H1 (cell line): ENCODE results near the gene GLOD4.

Experiments
- BRCA1 ChIP-seq: IDR thresholded peaks from 2 replicates; pipeline ENCODE4 v1.6.1; 2012; ENCODE audit warnings: low read depth, low read length, improper control_type of control experiment
- CBX5 ChIP-seq: fragments of 300-800, 300-1000 bp; sonication (generic); IDR thresholded peaks from 2 replicates; pipeline ENCODE4 v1.7.1; 2016; ENCODE audit warnings: antibody characterized with exemption, low read length, low read depth
- EP300 ChIP-seq, 2 experiments: IDR thresholded peaks; 1 replicate in 1 of 2; 2 replicates in 1 of 2; pipeline ENCODE4 v1.6.1; 2011 to 2012; ENCODE audit warnings: low read depth in 2 of 2, low read length in 2 of 2, mild to moderate bottlenecking in 2 of 2, borderline replicate concordance in 1 of 2, inconsistent platforms in 1 of 2, moderate library complexity in 1 of 2
- EZH2 ChIP-seq: fragments of 200-600 bp; sonication (generic); IDR thresholded peaks from 2 replicates; pipeline ENCODE4 v1.7.1; 2012; ENCODE audit warnings: low read depth, mild to moderate bottlenecking, moderate library complexity, low read length, inconsistent platforms; ENCODE audit not compliant: severe bottlenecking
- POLR2A ChIP-seq, 2 experiments: IDR thresholded peaks; 1 replicate in 1 of 2; 2 replicates in 1 of 2; pipeline ENCODE4 v1.6.1; 2011; ENCODE audit warnings: low read depth in 2 of 2, low read length in 2 of 2, mild to moderate bottlenecking in 2 of 2; ENCODE audit errors: control extremely low read depth in 1 of 2
- POLR2AphosphoS5 ChIP-seq: IDR thresholded peaks from 2 replicates; pipeline ENCODE4 v1.6.1; 2011; ENCODE audit warnings: low read depth, low read length
- RFX5 ChIP-seq: IDR thresholded peaks from 2 replicates; pipeline ENCODE4 v1.6.1; 2011; ENCODE audit warnings: low read depth, low read length, improper control_type of control experiment, borderline replicate concordance
- SRF ChIP-seq: IDR thresholded peaks from 2 replicates; pipeline ENCODE4 v1.6.1; 2011; ENCODE audit warnings: mild to moderate bottlenecking, low read depth, low read length, moderate library complexity
- TAF1 ChIP-seq: IDR thresholded peaks from 2 replicates; pipeline ENCODE4 v1.6.1; 2011; ENCODE audit warnings: mild to moderate bottlenecking, low read depth, low read length
- TF ChIP-seq, protein P1 (sequence below), 3 experiments: IDR thresholded peaks; 1 replicate in 2 of 3; 2 replicates in 1 of 3; pipeline versions ENCODE4 v1.5.1 to v1.6.1; 2011; ENCODE audit warnings: low read length in 3 of 3, mild to moderate bottlenecking in 3 of 3, inconsistent platforms in 2 of 3, low read depth in 1 of 3, moderate library complexity in 1 of 3; ENCODE audit not compliant: insufficient read depth in 1 of 3; ENCODE audit errors: control extremely low read depth in 1 of 3
- TF ChIP-seq, protein P2 (sequence below): IDR thresholded peaks from 2 replicates; pipeline ENCODE4 v1.6.1; 2012; ENCODE audit warnings: low read length, inconsistent platforms

DNA sequence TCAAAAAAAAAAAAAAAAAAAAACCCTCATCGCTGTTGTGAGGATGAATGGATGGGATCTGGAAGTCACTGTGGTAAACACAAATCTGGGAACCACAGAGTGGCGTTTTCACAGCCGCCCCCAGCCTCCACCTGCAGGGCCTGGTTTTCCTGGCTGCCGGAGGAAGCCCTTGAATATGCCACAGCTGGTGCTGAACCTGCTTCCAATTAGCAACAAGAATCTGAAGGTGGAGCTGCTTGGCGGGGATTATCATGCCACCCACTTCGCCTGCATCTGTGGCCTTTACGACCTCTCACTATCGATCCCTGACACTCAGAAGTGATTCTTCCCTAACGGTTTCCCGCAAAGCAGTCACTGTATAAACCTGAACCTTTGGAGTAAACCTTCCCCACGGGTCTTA lies 16.2 kb upstream of the GLOD4 start:
- TF ChIP-seq, protein P1, sequence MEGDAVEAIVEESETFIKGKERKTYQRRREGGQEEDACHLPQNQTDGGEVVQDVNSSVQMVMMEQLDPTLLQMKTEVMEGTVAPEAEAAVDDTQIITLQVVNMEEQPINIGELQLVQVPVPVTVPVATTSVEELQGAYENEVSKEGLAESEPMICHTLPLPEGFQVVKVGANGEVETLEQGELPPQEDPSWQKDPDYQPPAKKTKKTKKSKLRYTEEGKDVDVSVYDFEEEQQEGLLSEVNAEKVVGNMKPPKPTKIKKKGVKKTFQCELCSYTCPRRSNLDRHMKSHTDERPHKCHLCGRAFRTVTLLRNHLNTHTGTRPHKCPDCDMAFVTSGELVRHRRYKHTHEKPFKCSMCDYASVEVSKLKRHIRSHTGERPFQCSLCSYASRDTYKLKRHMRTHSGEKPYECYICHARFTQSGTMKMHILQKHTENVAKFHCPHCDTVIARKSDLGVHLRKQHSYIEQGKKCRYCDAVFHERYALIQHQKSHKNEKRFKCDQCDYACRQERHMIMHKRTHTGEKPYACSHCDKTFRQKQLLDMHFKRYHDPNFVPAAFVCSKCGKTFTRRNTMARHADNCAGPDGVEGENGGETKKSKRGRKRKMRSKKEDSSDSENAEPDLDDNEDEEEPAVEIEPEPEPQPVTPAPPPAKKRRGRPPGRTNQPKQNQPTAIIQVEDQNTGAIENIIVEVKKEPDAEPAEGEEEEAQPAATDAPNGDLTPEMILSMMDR (IDR thresholded peaks at IDR 0.05; ENCODE audit: control extremely low read depth in 1 of 3, insufficient read depth in 1 of 3, low read depth in 1 of 3, low read length in 3 of 3) = no peak
- no peak for TF ChIP-seq CBX5
- TF ChIP-seq EP300 (IDR thresholded peaks at IDR 0.05; ENCODE audit: borderline replicate concordance in 1 of 2, low read depth in 2 of 2, low read length in 2 of 2) = no peak
- TF ChIP-seq, protein P2, sequence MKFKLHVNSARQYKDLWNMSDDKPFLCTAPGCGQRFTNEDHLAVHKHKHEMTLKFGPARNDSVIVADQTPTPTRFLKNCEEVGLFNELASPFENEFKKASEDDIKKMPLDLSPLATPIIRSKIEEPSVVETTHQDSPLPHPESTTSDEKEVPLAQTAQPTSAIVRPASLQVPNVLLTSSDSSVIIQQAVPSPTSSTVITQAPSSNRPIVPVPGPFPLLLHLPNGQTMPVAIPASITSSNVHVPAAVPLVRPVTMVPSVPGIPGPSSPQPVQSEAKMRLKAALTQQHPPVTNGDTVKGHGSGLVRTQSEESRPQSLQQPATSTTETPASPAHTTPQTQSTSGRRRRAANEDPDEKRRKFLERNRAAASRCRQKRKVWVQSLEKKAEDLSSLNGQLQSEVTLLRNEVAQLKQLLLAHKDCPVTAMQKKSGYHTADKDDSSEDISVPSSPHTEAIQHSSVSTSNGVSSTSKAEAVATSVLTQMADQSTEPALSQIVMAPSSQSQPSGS = no peak
- no peak for TF ChIP-seq POLR2A (IDR thresholded peaks at IDR 0.05; ENCODE audit: control extremely low read depth in 1 of 2, low read depth in 2 of 2, low read length in 2 of 2)
- no peak for TF ChIP-seq SRF
- no peak for TF ChIP-seq RFX5
- TF ChIP-seq BRCA1 = no peak
- no peak for TF ChIP-seq TAF1
- no peak for TF ChIP-seq EZH2
- TF ChIP-seq POLR2AphosphoS5 = no peak
